NCI-H146 treated with DMSO at 0.1 percent for 48 hours (cell line): ENCODE results near the gene WFDC12.

ENCODE experiments used
- DNase-seq: peaks from one replicate; lab custom pipeline; 2025; ENCODE audit not compliant: unreplicated experiment; lab: John Stamatoyannopoulos, UW

Gene WFDC12

DNA sequence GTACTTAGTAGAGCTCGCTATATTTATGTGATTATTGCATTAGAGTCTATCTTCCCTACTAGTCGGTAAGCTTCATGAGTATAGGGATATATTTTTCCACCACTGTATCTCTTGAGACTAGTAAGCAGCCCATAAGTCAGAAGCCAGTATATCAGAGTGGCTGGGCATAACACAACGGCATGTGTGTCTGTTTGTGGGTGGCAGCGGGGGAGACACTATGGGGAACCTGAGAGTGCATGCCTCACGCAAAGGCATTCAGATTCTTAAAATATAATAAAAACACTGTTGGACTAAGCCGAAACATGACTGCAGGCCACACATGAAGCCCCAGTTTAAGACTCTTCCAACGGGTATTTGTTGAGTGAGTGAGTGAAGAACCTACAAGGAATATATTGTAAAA is 31.4 kb downstream of the WFDC12 start:
- DNase-seq: no peak

DNA sequence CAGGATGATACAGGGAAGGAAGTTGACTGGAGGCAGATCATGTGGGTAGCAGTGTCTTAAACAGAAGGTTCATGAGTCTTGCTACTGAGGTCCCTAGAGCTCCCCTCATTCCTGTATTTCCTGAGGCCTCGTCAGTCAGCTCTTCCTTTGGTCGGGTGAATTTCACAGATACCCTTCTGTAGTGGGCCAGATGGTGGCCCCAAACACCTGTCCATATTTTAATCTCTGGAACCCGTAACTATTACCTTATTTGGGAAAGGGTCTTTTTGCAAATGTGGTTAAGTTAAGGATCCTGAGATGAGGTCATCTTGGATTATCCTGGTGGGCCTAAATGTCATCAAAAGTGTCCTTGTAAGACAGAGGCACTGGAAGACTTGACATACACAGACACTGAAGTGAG is 32.9 kb downstream of the WFDC12 start:
- DNase-seq: no peak

DNA sequence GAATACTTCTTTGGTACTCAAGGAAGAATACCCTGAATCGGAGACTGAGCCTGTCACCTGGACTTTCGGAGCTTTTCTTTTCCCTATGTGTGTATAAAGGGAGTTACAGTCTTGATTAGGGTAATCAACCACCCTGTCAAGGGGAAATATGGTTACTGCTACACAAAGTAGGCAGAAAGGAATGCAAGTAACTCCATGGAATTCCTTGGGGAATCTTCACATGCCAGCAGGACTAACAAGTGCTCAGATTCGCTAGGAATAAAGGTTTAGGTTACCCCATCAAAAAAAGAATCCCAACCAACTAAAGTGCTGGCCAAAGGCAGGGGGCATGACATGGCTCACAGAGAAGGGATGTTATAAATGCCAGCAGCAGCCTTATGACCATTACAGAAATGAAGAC is 33.8 kb downstream of the WFDC12 start:
- no peak for DNase-seq

DNA sequence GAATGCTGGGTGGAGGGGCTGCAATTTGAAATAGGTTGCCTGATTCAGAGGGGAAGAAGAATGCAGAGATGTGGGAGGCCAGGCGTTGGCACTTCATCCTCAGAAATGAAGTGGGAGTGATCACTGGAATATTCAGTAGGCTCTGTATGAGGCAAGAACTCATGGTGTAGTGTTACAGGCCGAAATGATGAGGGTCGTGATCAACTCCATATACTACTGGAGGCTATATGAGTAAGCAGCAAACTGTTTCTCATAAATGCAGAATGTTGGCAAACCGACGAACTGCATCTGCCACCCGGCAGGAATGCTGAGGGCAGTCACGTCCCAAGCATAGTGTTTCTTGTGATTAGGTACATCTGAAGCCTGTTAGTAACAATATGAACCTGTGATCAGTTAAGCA is 36.0 kb downstream of the WFDC12 start:
- DNase-seq: no peak

DNA sequence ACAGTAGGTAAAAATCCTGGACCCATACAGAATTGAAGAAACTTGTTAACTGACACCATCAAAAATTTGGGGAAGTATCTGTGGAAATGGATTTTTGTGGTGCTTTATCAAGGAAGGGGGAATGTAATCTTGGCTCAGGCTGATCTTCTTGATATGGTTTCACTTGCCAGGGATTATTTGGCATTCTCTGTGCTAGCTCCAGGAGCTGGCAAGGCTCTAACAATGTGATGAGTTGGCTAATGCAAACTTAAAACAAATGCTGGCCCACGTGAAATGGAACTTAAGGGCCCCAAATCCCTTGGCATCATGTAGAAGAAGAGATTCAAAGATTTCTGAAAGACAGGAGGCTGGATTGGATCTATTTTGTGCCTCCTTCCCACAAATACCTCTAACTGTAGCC is 36.5 kb downstream of the WFDC12 start:
- no peak for DNase-seq

DNA sequence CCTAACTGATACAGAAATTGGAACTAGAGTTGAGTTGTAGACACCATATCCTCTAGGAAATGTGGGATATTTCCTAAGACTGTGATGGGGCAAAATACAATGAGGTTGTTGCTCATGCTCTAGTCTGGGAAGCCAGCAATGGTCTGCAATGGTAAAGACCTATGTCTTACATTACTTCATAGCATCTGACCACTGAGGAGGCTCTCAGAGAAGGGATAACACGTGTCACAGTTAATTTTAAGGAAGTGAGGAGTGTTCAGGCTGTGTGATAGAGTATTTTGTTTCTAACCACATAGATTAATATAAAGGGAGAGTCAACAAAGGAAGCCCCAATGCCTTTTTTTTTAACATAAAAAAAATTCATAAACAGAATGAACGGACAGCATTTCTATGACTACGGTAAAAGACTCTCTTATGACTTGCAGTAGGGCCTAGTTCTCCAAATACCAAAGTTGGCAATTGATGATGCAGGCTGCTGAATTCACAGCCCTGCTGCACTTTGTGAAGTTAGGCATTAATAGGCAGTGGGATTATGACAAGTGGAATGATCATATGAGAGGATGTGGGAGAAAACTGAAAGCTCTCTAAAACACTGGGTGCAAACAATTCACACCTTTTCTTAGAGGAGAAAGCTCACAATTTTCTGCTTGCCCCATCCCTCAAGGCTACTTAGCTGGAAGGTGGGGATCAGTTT is 37.0 kb downstream of the WFDC12 start:
- no peak for DNase-seq

DNA sequence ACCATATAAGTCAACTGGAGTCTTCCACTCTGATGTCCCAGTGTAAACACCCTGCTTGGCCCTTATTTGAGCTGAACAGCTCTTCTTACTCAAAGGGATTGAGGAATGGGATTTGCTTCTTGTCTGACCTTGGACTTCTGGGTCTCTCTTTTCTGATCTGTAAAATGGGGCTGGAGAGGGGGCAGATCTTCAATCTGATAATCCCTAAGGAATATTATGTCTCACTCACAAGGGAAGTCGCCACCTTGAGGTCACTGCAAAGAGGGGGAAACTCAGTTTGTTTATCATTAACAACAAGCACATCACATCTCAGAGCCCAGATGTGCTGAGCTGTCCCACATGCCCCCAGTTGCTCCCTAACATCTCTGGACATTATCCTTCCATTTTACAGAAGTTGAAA is 38.4 kb downstream of the WFDC12 start:
- no peak for DNase-seq

DNA sequence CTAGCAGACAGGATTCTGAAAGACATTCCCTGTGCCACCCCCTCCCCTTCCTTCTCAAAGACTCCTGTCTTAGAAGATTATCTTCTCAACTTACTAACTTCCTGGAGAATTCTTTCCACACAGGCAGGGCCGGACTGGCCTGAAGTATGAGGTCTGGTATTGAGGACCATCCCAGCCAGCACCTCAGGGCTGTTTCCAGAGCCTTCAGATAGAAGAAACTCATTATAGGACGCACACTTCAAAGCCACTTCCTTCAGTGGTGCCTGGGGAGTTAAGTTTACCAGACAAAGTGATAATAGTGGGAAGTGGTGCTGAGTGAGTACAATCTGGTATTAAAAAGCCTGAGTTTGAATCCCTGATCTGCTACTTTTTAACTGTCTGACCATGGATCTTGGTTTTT is 39.0 kb downstream of the WFDC12 start:
- DNase-seq: no peak

DNA sequence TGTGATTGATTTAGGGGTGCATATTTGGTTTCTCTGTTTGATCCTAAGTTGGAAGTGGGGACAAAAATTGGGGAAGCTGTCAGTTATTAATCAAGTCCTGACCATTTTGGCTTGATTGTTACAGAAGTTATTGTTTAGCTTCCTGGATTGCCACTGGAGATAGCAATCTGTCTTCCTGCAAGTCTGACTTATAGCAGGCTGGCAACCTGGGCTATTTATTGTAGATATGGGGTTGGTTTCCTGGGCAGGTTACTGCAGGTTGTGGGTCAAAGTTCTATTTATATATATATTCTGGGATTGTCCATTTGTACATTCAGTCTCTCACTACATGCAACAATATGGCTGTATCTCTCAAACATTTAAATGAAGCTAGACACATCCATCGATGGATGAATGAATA is 41.1 kb downstream of the WFDC12 start:
- no peak for DNase-seq

DNA sequence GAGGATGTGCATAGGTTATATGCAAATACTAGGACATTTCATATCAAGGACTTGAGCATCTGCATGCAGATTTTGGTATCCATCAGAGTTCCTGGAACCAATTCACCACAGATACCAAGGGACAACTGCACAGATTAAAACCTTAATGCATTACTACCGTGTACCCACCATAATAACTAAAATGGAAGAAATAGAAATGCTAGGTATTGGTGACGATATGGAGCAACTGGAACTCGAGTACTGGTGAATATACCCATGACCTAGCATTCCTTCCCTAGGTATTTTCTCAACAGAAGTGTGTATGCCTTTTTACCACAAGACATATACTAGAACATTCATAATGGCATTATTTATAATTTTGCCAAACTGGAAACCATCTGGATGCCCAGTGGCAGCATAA is 41.8 kb downstream of the WFDC12 start:
- DNase-seq: no peak

DNA sequence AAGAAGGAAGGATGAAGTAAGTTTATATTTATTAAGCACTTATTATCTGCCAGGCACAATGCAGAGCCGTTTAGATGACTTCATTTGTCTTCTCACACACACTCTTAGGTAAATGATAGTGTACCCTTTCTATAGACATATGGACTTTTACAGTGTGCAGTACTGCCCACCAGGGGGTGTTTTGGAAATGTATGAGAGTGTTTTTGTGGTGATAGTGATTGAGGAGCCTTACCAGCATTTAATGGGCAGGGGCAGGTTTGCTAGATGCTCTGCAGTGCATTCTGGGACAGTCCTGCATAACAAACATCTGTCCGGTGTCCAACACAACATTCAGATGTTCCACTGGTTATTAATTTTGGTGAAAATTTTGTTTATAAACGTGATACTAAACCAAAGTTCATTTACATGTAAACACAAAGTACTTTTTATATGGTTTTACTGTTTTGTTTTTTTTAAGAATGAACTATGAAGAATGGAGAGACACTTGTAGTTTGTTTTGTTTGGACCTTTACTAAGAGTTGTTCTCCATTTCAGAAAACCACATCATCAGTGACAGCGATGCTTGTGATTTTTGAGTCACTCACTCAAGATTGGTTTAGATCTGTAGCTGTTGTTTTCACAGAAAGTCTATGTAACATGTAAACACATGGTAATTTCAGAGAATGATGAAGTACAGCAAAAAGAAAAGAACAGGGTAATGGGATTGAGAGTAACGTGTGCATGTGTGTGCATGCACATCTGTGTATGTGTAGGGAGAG is 43.2 kb downstream of the WFDC12 start:
- no peak for DNase-seq

DNA sequence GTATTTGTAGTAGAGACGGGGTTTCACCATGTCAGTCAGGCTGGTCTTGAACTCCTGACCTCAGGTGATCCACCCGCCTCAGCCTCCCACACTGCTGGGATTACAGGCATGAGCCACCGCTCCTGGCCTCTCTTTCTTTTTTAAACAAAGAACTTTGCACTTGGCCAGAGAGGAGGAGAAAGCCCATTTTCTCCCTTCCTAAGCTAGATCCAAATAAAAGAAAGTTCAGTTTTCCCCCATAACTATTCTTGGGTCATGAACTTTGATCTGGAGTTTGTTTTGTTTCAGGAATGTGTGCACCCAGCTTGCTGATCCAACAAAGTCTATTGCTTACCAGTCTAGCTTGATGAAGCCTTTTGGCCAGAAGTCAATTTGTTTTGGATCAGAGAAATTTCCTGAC is 46.7 kb downstream of the WFDC12 start:
- DNase-seq: no peak
